HCT116 (cell line): ENCODE results near the gene ANKRD2. TPM values are rescaled to one million over a fixed set of nuclear protein-coding genes. Genes with fewer than 3 reads are reported as not detected.

ENCODE experiments used
- ATAC-seq: fragments of 200-7000 bp; cut with Tn5 transposase; 2 replicates; pipeline ENCODE4 v1.9.1; 2020; ENCODE audit warnings: mild to moderate bottlenecking, moderate library complexity
- BruUV-seq: library from RNA; stranded (reverse); fragments of 400-500 nt; replicated peaks from 2 replicates; lab custom pipeline; 2021; lab: Mats Ljungman, UMichigan
- CTCF ChIA-PET: fragments of 300-600 bp; sonication (Branson Sonifier 250); formaldehyde crosslinking; loops from one replicate; lab custom pipeline; 2021; ENCODE audit warnings: antibody characterized with exemption; lab: Charles Lee
- POLR2A ChIA-PET: fragments of 300-600, 350-600 bp; sonication (Branson Sonifier 250); formaldehyde crosslinking; loops from one replicate; lab custom pipeline; 2021; ENCODE audit warnings: antibody characterized with exemption; lab: Charles Lee
- RAD21 ChIA-PET, 2 experiments: fragments of 300-600 bp; sonication (Branson Sonifier 250); formaldehyde crosslinking; loops; one replicate each; lab custom pipeline; 2023; ENCODE audit warnings: low total read pairs in 2 of 2; ENCODE audit not compliant: uncharacterized antibody in 2 of 2, unreplicated experiment in 2 of 2, low non-redundant PET in 1 of 2; lab: Charles Lee
- DNase-seq: peaks from one replicate; pipeline ENCODE4 v3.0.0-alpha.2; 2010; ENCODE audit warnings: low read depth, low spot score
- H2AFZ ChIP-seq: fragments of 200-600 bp; shearing (Covaris generic), sonication (generic); 2 replicates; pipeline ENCODE4 v1.6.1; 2017; ENCODE audit warnings: low read depth, mixed run types, mixed read lengths, antibody characterized with exemption, low read length; ENCODE audit not compliant: poor library complexity, severe bottlenecking
- H3K27ac ChIP-seq: 2 replicates; pipeline ENCODE4 v1.5.1; 2012; ENCODE audit warnings: low read depth, low read length
- H3K27me3 ChIP-seq: fragments of 200-600 bp; sonication (generic); 2 replicates; pipeline ENCODE4 v1.6.1; 2016; ENCODE audit warnings: mixed run types, low read length, mixed read lengths; ENCODE audit not compliant: insufficient read depth
- H3K36me3 ChIP-seq, 2 experiments: fragments of 200-500 bp in 1 of 2; fragments of 200-600 bp in 1 of 2; sonication (Bioruptor generic) in 1 of 2; sonication (generic) in 1 of 2; 2 replicates each; pipeline versions ENCODE4 v1.5.1 to v1.6.1; 2014 to 2016; ENCODE audit warnings: low read length in 2 of 2, inconsistent platforms in 1 of 2, mixed read lengths in 1 of 2, mixed run types in 1 of 2; ENCODE audit not compliant: insufficient read depth in 2 of 2, control insufficient read depth in 1 of 2
- H3K4me1 ChIP-seq, 2 experiments: fragments of 200-600 bp in 1 of 2; sonication (generic) in 1 of 2; 2 replicates each; pipeline versions ENCODE4 v1.5.1 to v1.6.1; 2012 to 2017; ENCODE audit warnings: low read length in 2 of 2, inconsistent platforms in 1 of 2, mild to moderate bottlenecking in 1 of 2, mixed read lengths in 1 of 2, mixed run types in 1 of 2, moderate library complexity in 1 of 2; ENCODE audit not compliant: insufficient read depth in 2 of 2, control insufficient read depth in 1 of 2
- H3K4me2 ChIP-seq: fragments of 200-600 bp; sonication (generic); 2 replicates; pipeline ENCODE4 v1.6.1; 2017; ENCODE audit warnings: mixed run types, low read length, mixed read lengths
- H3K4me3 ChIP-seq, 2 experiments: fragments of 200-600 bp in 1 of 2; sonication (generic) in 1 of 2; replicated peaks in 1 of 2; 2 replicates each; pipeline ENCODE4 v1.5.1; 2011 to 2016; ENCODE audit warnings: low read length in 2 of 2, control low read depth in 1 of 2, low read depth in 1 of 2, mild to moderate bottlenecking in 1 of 2, mixed read lengths in 1 of 2, mixed run types in 1 of 2
- H3K79me2 ChIP-seq: fragments of 200-600 bp; sonication (generic); 2 replicates; pipeline ENCODE4 v1.6.1; 2017; ENCODE audit warnings: mild to moderate bottlenecking, mixed run types, low read length, moderate library complexity, mixed read lengths; ENCODE audit not compliant: insufficient read depth
- H3K9ac ChIP-seq: fragments of 200-600 bp; sonication (generic); 2 replicates; pipeline ENCODE4 v1.6.1; 2016; ENCODE audit warnings: low read length, mixed read lengths
- H3K9me2 ChIP-seq: fragments of 200-600 bp; sonication (generic), shearing (Covaris generic); 2 replicates; pipeline ENCODE4 v1.6.1; 2017; ENCODE audit warnings: mixed run types, mild to moderate bottlenecking, moderate library complexity; ENCODE audit not compliant: insufficient read depth
- H3K9me3 ChIP-seq, 2 experiments: fragments of 200-500 bp in 1 of 2; fragments of 200-600 bp in 1 of 2; sonication (Bioruptor generic) in 1 of 2; sonication (generic) in 1 of 2; 2 replicates each; pipeline ENCODE4 v1.6.1; 2014 to 2017; ENCODE audit warnings: low read length in 2 of 2, mixed read lengths in 2 of 2, inconsistent platforms in 1 of 2, low read depth in 1 of 2, mild to moderate bottlenecking in 1 of 2, mixed run types in 1 of 2, moderate library complexity in 1 of 2; ENCODE audit not compliant: control insufficient read depth in 1 of 2, insufficient read depth in 1 of 2
- H4K20me1 ChIP-seq: fragments of 200-600 bp; sonication (generic), shearing (Covaris generic); 2 replicates; pipeline ENCODE4 v1.6.1; 2017; ENCODE audit warnings: mixed run types, mild to moderate bottlenecking, moderate library complexity; ENCODE audit not compliant: insufficient read depth
- RAD21 ChIP-seq: IDR thresholded peaks from 2 replicates; pipeline ENCODE4 v1.6.1; 2012; ENCODE audit warnings: low read depth, mild to moderate bottlenecking
- REST ChIP-seq: IDR thresholded peaks from 2 replicates; pipeline ENCODE4 v1.6.1; 2012; ENCODE audit warnings: low read depth
- ZBTB33 ChIP-seq: IDR thresholded peaks from 2 replicates; pipeline ENCODE4 v1.6.1; 2011; ENCODE audit warnings: mild to moderate bottlenecking, low read length, moderate library complexity; ENCODE audit not compliant: insufficient replicate concordance; ENCODE audit errors: extremely low read depth
- intact Hi-C: fragments of 100-400 bp; cut with micrococcal nuclease; formaldehyde crosslinking; loops from 2 replicates; pipeline ENCODE4 v1.10.0; 2022
- total RNA-seq: library from RNA; stranded (reverse); gene quantifications from one replicate; pipeline ENCODE4 v1.2.1, GENCODE V29; 2021; ENCODE audit not compliant: unreplicated experiment

Gene ANKRD2
- total RNA-seq, 1 experiment from 2014 or later = 0.15 TPM

DNA sequence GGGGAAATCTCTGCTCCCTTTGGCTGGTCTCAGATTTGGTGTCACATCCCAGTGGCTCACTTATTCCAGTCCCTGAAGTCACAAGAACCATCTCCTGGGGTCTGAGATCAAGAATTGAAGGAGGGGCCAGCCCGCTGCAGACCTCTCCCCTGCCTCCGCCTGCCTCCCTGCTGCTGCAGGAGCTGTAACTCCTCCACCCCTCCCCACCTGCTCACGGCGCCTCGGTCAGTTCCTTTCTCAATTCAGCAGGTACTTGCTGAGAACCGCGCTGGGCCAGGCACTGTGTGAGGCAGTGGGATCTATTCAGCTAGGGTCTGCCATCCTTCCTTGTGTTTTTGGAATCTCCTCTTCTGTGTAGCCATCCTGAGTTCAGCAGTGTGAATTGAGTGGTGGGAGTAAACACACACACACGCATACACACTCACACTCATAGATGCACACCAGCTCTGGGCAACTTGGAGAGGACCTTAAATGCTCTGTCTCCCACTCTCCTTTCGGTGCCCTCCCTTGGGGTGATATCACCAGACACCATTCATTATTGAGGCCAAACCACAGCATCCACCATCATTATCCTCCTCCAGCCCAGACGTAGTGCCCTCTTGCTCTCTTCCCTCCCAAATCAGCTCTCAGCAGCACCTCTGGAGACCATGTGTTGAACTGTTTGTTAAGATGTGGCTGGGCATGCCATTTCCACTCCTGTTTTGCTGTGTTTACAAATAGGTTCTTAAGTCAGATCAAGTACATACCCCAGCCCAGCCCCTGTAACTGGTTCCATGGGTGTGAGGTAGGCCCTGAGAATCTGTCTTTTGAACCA is 22.0 kb upstream of the ANKRD2 start:
- no TSS peak for BruUV-seq
- H3K4me1 ChIP-seq = peaks cover 10 to 29% of the 10 kb centered on the region in 2 experiments; a peak in 3 of 4 replicates
- ATAC-seq (no peak), DNase-seq (no peak)
- H3K27me3 ChIP-seq = no peaks in the 10 kb centered on the region
- H3K4me2 ChIP-seq = no peak overlapping the region
- H3K9ac ChIP-seq = no peak overlapping the region
- TF ChIP-seq REST (no peak), RAD21 (no peak), ZBTB33 (no peak)
- H2AFZ ChIP-seq = no peak overlapping the region
- no peak overlapping the region for H3K4me3 ChIP-seq
- intact Hi-C loops = no loop called here
- CTCF ChIA-PET = interaction anchor here (1.5 kb wide), 2 partner anchors 16 to 21 kb away, joined by 5 to 7 read pairs; partner anchors contain the start of gene ANKRD2
- POLR2A ChIA-PET = no interaction called here
- H3K9me2 ChIP-seq = no peaks in the 10 kb centered on the region
- no peaks in the 10 kb centered on the region for H3K36me3 ChIP-seq
- H4K20me1 ChIP-seq = no peaks in the 10 kb centered on the region
- peak overlapping the region; percentile 33; the same call in 1 of the 2 replicates for H3K27ac ChIP-seq
- H3K9me3 ChIP-seq = no peaks in the 10 kb centered on the region
- RAD21 ChIA-PET = no interaction called here
- no peaks in the 10 kb centered on the region for H3K79me2 ChIP-seq
